HG02981 (cell line): ENCODE data around the gene UBE2K.
"Not testable (repeated sequence)": the region's sequence is repeated elsewhere in the genome, so short reads cannot be mapped to it uniquely, and the experiment has no call there.

Experiments used
- ATAC-seq: cut with Tn5 transposase; IDR thresholded peaks from one replicate; pipeline ENCODE4 v1.9.1; 2021; ENCODE audit warnings: mild to moderate bottlenecking, moderate library complexity; ENCODE audit not compliant: unreplicated experiment

Gene UBE2K

GRCh38 chr4:39792529-39792928 lies 94.6 kb downstream of the UBE2K start:
- ATAC-seq: no peak

GRCh38 chr4:39792976-39793375 lies 95.0 kb downstream of the UBE2K start:
- not testable (repeated sequence) for ATAC-seq

- ATAC-seq: no peak
Measured at GRCh38 chr4:39802005-39802404, 104.1 kb downstream of the UBE2K start.

- ATAC-seq: no peak
Measured at GRCh38 chr4:39808231-39808749, 110.4 kb downstream of the UBE2K start.

GRCh38 chr4:39812500-39812899 lies 114.6 kb downstream of the UBE2K start:
- ATAC-seq: no peak

GRCh38 chr4:39813033-39813432 lies 115.1 kb downstream of the UBE2K start:
- not testable (repeated sequence) for ATAC-seq

- not testable (repeated sequence) for ATAC-seq
Measured at GRCh38 chr4:39813761-39814160, 115.8 kb downstream of the UBE2K start.

GRCh38 chr4:39814403-39815185 lies 116.7 kb downstream of the UBE2K start:
- ATAC-seq: no peak

GRCh38 chr4:39818646-39819045 lies 120.7 kb downstream of the UBE2K start:
- ATAC-seq: no peak

GRCh38 chr4:39820186-39820585 lies 122.2 kb downstream of the UBE2K start:
- ATAC-seq: no peak

- ATAC-seq: no peak
Measured at GRCh38 chr4:39821951-39822350, 124.0 kb downstream of the UBE2K start.

- ATAC-seq: no peak
Measured at GRCh38 chr4:39822662-39823061, 124.7 kb downstream of the UBE2K start.

GRCh38 chr4:39823191-39823590 lies 125.3 kb downstream of the UBE2K start:
- ATAC-seq: no peak

GRCh38 chr4:39825090-39825489 lies 127.2 kb downstream of the UBE2K start:
- no peak for ATAC-seq

- no peak for ATAC-seq
Measured at GRCh38 chr4:39825741-39826231, 127.8 kb downstream of the UBE2K start.
